Neural progenitor cell (in vitro differentiated cells): ENCODE measurements around the gene RBMS1.

Source experiments
- EZH2 ChIP-seq: fragments of 200-600 bp; sonication (generic); IDR thresholded peaks from 2 replicates; pipeline ENCODE4 v1.6.1; 2017; ENCODE audit warnings: antibody characterized with exemption, mild to moderate bottlenecking, moderate library complexity
- EZH2phosphoT487 ChIP-seq: fragments of 200-600 bp; sonication (generic); IDR thresholded peaks from 2 replicates; pipeline ENCODE4 v1.6.1; 2017; ENCODE audit warnings: antibody characterized with exemption
- TF ChIP-seq, protein P1 (sequence below): fragments of 200-600 bp; sonication (generic); IDR thresholded peaks from 2 replicates; pipeline ENCODE4 v1.5.1; 2017; ENCODE audit warnings: antibody characterized with exemption, mild to moderate bottlenecking

GRCh38 chr2:160354677-160355076 is 138.9 kb downstream of the RBMS1 start:
- TF ChIP-seq, protein P1, sequence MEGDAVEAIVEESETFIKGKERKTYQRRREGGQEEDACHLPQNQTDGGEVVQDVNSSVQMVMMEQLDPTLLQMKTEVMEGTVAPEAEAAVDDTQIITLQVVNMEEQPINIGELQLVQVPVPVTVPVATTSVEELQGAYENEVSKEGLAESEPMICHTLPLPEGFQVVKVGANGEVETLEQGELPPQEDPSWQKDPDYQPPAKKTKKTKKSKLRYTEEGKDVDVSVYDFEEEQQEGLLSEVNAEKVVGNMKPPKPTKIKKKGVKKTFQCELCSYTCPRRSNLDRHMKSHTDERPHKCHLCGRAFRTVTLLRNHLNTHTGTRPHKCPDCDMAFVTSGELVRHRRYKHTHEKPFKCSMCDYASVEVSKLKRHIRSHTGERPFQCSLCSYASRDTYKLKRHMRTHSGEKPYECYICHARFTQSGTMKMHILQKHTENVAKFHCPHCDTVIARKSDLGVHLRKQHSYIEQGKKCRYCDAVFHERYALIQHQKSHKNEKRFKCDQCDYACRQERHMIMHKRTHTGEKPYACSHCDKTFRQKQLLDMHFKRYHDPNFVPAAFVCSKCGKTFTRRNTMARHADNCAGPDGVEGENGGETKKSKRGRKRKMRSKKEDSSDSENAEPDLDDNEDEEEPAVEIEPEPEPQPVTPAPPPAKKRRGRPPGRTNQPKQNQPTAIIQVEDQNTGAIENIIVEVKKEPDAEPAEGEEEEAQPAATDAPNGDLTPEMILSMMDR = no peak
- TF ChIP-seq EZH2 (no peak), EZH2phosphoT487 (no peak)
